Stomach (tissue), 9 donors: ENCODE data around the gene GRIN2B. TPM values are rescaled to one million over a fixed set of nuclear protein-coding genes. Genes with fewer than 3 reads are reported as not detected.

Experiments used
- DNase-seq, 2 donors: peaks; one replicate each; pipeline versions ENCODE4 v3.0.0 to v3.0.0-alpha.2; 2013 to 2019
- H3K27ac ChIP-seq, 5 donors: fragments of 200-600 bp in 4 of 5; sonication (generic) in 4 of 5; one replicate each; pipeline ENCODE4 v1.5.1; 2013 to 2019; ENCODE audit warnings: mild to moderate bottlenecking in 1 of 5, moderate library complexity in 1 of 5
- H3K27me3 ChIP-seq, 3 donors: fragments of 200-600 bp; sonication (generic); one replicate each; pipeline ENCODE4 v1.5.1; 2017 to 2019; ENCODE audit warnings: mixed run types in 1 of 3
- H3K36me3 ChIP-seq, 4 donors: fragments of 200-600 bp; sonication (generic); 1 replicate in 3 of 4; 2 replicates in 1 of 4; pipeline ENCODE4 v1.5.1; 2016 to 2019
- H3K4me1 ChIP-seq, 4 donors: fragments of 200-600 bp; sonication (generic); one replicate each; pipeline ENCODE4 v1.5.1; 2016 to 2019
- H3K4me3 ChIP-seq, 4 donors: fragments of 200-600 bp; sonication (generic) in 3 of 4; one replicate each; pipeline ENCODE4 v1.5.1; 2016 to 2019; ENCODE audit warnings: mild to moderate bottlenecking in 1 of 4
- H3K9me3 ChIP-seq, 4 donors: fragments of 200-600 bp; sonication (generic); one replicate each; pipeline ENCODE4 v1.5.1; 2016 to 2019
- EP300 ChIP-seq: sonication (generic); formaldehyde crosslinking; IDR thresholded peaks from one replicate; pipeline ENCODE4 v1.6.1; 2017; ENCODE audit warnings: antibody characterized with exemption
- POLR2A ChIP-seq, 4 donors: fragments of 450-650 bp; IDR thresholded peaks; one replicate each; pipeline ENCODE4 v1.6.1; 2016; ENCODE audit warnings: antibody characterized with exemption in 4 of 4, control low read depth in 2 of 4, mild to moderate bottlenecking in 1 of 4, moderate library complexity in 1 of 4
- POLR2AphosphoS5 ChIP-seq, 3 donors: sonication (generic); formaldehyde crosslinking; IDR thresholded peaks; one replicate each; pipeline ENCODE4 v1.6.1; 2016; ENCODE audit warnings: antibody characterized with exemption in 3 of 3
- WGBS, 5 donors: extraction: QIAGEN DNeasy Blood & Tissue Kit in 3 of 5; methylation state at CpG; one replicate each; pipeline versions ENCODE4 v1.1.5 to v1.1.7; 2013 to 2018; 5-methylcytosine and 5-hydroxymethylcytosine counted together
- intact Hi-C: fragments of 100-400 bp; cut with DNase I; formaldehyde crosslinking; loops from one replicate; pipeline ENCODE4 v1.15.1; 2023; ENCODE audit warnings: low total_unique reads
- polyA plus RNA-seq, 3 donors: library from polyadenylated mRNA; stranded (reverse); fragments of 200-250 nt; gene quantifications; one replicate each; pipeline ENCODE4 v1.2.3, GENCODE V29; 2013
- total RNA-seq, 5 donors: library from RNA; depleted of rRNA; stranded (reverse); fragments of >200 nt; gene quantifications; one replicate each; pipeline versions ENCODE4 v1.1.0 to v1.2.3, GENCODE V29; 2014 to 2016
- TF ChIP-seq, protein P1 (sequence below), 7 experiments: fragments of 450-650 bp in 4 of 7; fragments of 200-600 bp in 3 of 7; sonication (generic) in 3 of 7; IDR thresholded peaks; one replicate each; pipeline ENCODE4 v1.5.1; 2016 to 2019; ENCODE audit warnings: antibody characterized with exemption in 7 of 7, control low read depth in 2 of 7, mild to moderate bottlenecking in 1 of 7
- donor health status: healthy with polysubstance abuse.
- donor health status: Bipolar disorder and iron deficiency.
- donor health status: healthy.

The GRIN2B gene
- total and polyA plus RNA-seq, 8 donors, result under 0.01 to 0.55 (median 0.23) TPM; not detected in 4

- DNase-seq, result no peak
Observed at GRCh38 chr12:13986031-13986430, 4.6 kb upstream of the GRIN2B start.

DNA sequence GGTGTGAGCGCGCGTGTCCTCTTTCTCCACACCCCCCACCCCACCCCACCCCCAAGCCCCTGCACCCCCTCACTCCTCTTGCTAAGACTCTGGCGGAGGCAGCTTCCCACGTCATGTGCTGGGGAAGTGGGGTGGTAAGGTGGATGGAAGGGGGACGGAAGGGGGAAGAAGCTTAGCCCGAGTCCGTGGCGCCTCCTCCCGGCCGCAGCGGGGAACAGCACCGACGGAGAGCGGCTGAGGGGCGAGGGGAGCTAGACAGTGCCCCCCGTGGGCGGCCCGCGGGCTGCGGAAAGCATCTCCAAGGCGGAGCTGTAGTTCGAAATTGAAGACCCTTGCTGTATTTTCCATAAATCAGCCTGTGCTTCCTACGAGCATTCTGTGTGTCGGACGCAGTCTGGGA lies 588 bp upstream of the GRIN2B start:
- peak in 1 of 2 donors; percentile 51 for DNase-seq
- H3K4me3 ChIP-seq, result peak overlapping the region; percentile 36 to 56 (median 40)

More at GRCh38 chr12:13986031-13986430, 4.6 kb upstream of the GRIN2B start:
- H3K4me1 ChIP-seq, result peaks cover 10 to 15% (median 14%) of the 10 kb centered on the region in 4 donors
- H3K9me3 ChIP-seq, result no peaks in the 10 kb centered on the region
- no peak for TF ChIP-seq POLR2A (IDR thresholded peaks at IDR 0.05)
- no peak for TF ChIP-seq POLR2AphosphoS5 (IDR thresholded peaks at IDR 0.05)
- TF ChIP-seq, protein P1, sequence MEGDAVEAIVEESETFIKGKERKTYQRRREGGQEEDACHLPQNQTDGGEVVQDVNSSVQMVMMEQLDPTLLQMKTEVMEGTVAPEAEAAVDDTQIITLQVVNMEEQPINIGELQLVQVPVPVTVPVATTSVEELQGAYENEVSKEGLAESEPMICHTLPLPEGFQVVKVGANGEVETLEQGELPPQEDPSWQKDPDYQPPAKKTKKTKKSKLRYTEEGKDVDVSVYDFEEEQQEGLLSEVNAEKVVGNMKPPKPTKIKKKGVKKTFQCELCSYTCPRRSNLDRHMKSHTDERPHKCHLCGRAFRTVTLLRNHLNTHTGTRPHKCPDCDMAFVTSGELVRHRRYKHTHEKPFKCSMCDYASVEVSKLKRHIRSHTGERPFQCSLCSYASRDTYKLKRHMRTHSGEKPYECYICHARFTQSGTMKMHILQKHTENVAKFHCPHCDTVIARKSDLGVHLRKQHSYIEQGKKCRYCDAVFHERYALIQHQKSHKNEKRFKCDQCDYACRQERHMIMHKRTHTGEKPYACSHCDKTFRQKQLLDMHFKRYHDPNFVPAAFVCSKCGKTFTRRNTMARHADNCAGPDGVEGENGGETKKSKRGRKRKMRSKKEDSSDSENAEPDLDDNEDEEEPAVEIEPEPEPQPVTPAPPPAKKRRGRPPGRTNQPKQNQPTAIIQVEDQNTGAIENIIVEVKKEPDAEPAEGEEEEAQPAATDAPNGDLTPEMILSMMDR (IDR thresholded peaks at IDR 0.05), result no peak
- no peak for TF ChIP-seq EP300
- H3K27ac ChIP-seq, result no peak overlapping the region
- peaks cover 0 to 35% (median 14%) of the 10 kb centered on the region in 3 donors for H3K27me3 ChIP-seq
- intact Hi-C loops, result no loop called here
- no peak overlapping the region for H3K4me3 ChIP-seq
- no peaks in the 10 kb centered on the region for H3K36me3 ChIP-seq
- 61 to 83% (median 66%) methylated on average over 3 of the region's 3 CpGs for WGBS, 5 donors

GRCh38 chr12:13980538-13981295 lies 685 bp downstream of the GRIN2B start:
- Histone ChIP-seq H3K27ac (no peak overlapping the region), H3K9me3 (no peaks in the 10 kb centered on the region), H3K4me1 (peaks cover 17 to 29% (median 22%) of the 10 kb centered on the region in 4 donors), H3K4me3 (peak overlapping the region; percentile 36 to 56 (median 40)), H3K27me3 (peaks cover 0 to 75% (median 30%) of the 10 kb centered on the region in 3 donors), H3K36me3 (no peaks in the 10 kb centered on the region)
- no peak for TF ChIP-seq POLR2A (IDR thresholded peaks at IDR 0.05)
- TF ChIP-seq POLR2AphosphoS5 (IDR thresholded peaks at IDR 0.05), result no peak
- TF ChIP-seq, protein P1 (IDR thresholded peaks at IDR 0.05), result no peak
- TF ChIP-seq EP300, result no peak
- peak in 1 of 2 donors; percentile 51 for DNase-seq
- WGBS, 5 donors, result 0 to 2% (median 1%) methylated on average over 35 to 53 of the region's 53 CpGs
- intact Hi-C loops, result no loop called here

More for the DNA sequence above, 588 bp upstream of the GRIN2B start:
- no peak for TF ChIP-seq POLR2A (IDR thresholded peaks at IDR 0.05)
- TF ChIP-seq, protein P1 (IDR thresholded peaks at IDR 0.05), result peak in 1 of 7 experiments; percentile 7
- no peak for TF ChIP-seq EP300
- no peak for TF ChIP-seq POLR2AphosphoS5 (IDR thresholded peaks at IDR 0.05)
- Histone ChIP-seq H3K36me3 (no peaks in the 10 kb centered on the region), H3K9me3 (no peaks in the 10 kb centered on the region), H3K27me3 (peaks cover 0 to 72% (median 30%) of the 10 kb centered on the region in 3 donors), H3K27ac (no peak overlapping the region), H3K4me1 (peaks cover 17 to 29% (median 22%) of the 10 kb centered on the region in 4 donors)
- WGBS, 5 donors, result 4 to 11% (median 7%) methylated on average over 23 to 26 of the region's 26 CpGs
- intact Hi-C loops, result no loop called here

- Histone ChIP-seq H3K4me3 (peak overlapping the region in 2 of 4 donors; percentile 37 to 44), H3K27ac (no peak overlapping the region), H3K9me3 (no peaks in the 10 kb centered on the region), H3K36me3 (no peaks in the 10 kb centered on the region), H3K27me3 (peaks cover 0 to 75% (median 30%) of the 10 kb centered on the region in 3 donors), H3K4me1 (peaks cover 17 to 29% (median 22%) of the 10 kb centered on the region in 4 donors)
- TF ChIP-seq POLR2A (IDR thresholded peaks at IDR 0.05), result no peak
- TF ChIP-seq EP300, result no peak
- DNase-seq, result peak in 1 of 2 donors; percentile 4
- 28 to 32% (median 32%) methylated on average over 15 of the region's 15 CpGs for WGBS, 5 donors
- intact Hi-C loops, result no loop called here
Observed at GRCh38 chr12:13979772-13980378, 1.5 kb downstream of the GRIN2B start.
